GM21825 (cell line): ENCODE measurements around the gene SAMD10.
"Not testable (repeated sequence)": the region's sequence is repeated elsewhere in the genome, so short reads cannot be mapped to it uniquely, and the experiment has no call there.

Source experiments
- ATAC-seq: cut with Tn5 transposase; IDR thresholded peaks from one replicate; pipeline ENCODE4 v1.9.1; 2021; ENCODE audit warnings: mild to moderate bottlenecking, moderate library complexity; ENCODE audit not compliant: unreplicated experiment

SAMD10 gene

GRCh38 chr20:64003960-64004725 is 24.7 kb upstream of the SAMD10 start:
- ATAC-seq = no peak

GRCh38 chr20:64001607-64002011 is 22.2 kb upstream of the SAMD10 start:
- ATAC-seq = no peak

- ATAC-seq = no peak
Measured at GRCh38 chr20:64000906-64001305, 21.5 kb upstream of the SAMD10 start.

GRCh38 chr20:63982937-63983336 is 3.5 kb upstream of the SAMD10 start:
- ATAC-seq = no peak

- peak; percentile 57 for ATAC-seq
Measured at GRCh38 chr20:63980806-63981728, 1.6 kb upstream of the SAMD10 start, which contains the start of gene PRPF6. Gene PRPF6 (plus strand): TSS chr20:63981132. CDS start chr20:63981246, 114 bp downstream.

GRCh38 chr20:63980317-63980805 is 919 bp upstream of the SAMD10 start:
- peak; percentile 9 for ATAC-seq

- no peak for ATAC-seq
Measured at GRCh38 chr20:63979229-63979556, 249 bp downstream of the SAMD10 start.

GRCh38 chr20:63978319-63979228 is 868 bp downstream of the SAMD10 start:
- ATAC-seq = peak; percentile 28

- no peak for ATAC-seq
Measured at GRCh38 chr20:63977739-63978276, 1.6 kb downstream of the SAMD10 start.

- ATAC-seq = no peak
Measured at GRCh38 chr20:63976980-63977738, 2.3 kb downstream of the SAMD10 start.

GRCh38 chr20:63976511-63976910 is 2.9 kb downstream of the SAMD10 start:
- ATAC-seq = not testable (repeated sequence)

- ATAC-seq = no peak
Measured at GRCh38 chr20:63974402-63975200, 4.8 kb downstream of the SAMD10 start.

GRCh38 chr20:63973636-63974401 is 5.6 kb downstream of the SAMD10 start:
- no peak for ATAC-seq

- no peak for ATAC-seq
Measured at GRCh38 chr20:63973160-63973479, 6.3 kb downstream of the SAMD10 start.

GRCh38 chr20:63972312-63973159 is 6.9 kb downstream of the SAMD10 start:
- no peak for ATAC-seq

- ATAC-seq = not testable (repeated sequence)
Measured at GRCh38 chr20:63971960-63972311, 7.5 kb downstream of the SAMD10 start.

- no peak for ATAC-seq
Measured at GRCh38 chr20:63970714-63971431, 8.6 kb downstream of the SAMD10 start.
